C4-2B (cell line): Measurements from ENCODE around the gene KRTAP10-8.

ENCODE experiments used
- H3K27ac ChIP-seq: fragments of 450-650 bp; 2 replicates; pipeline ENCODE4 v1.5.1; 2017
- ZFX ChIP-seq: fragments of 450-650 bp; IDR thresholded peaks from 2 replicates; pipeline ENCODE4 v1.6.1; 2017
- TF ChIP-seq, protein P1 (sequence below): fragments of 450-650 bp; conservative IDR thresholded peaks from 2 replicates; pipeline ENCODE4 v1.5.1; 2017; ENCODE audit warnings: mild to moderate bottlenecking

The KRTAP10-8 gene

DNA sequence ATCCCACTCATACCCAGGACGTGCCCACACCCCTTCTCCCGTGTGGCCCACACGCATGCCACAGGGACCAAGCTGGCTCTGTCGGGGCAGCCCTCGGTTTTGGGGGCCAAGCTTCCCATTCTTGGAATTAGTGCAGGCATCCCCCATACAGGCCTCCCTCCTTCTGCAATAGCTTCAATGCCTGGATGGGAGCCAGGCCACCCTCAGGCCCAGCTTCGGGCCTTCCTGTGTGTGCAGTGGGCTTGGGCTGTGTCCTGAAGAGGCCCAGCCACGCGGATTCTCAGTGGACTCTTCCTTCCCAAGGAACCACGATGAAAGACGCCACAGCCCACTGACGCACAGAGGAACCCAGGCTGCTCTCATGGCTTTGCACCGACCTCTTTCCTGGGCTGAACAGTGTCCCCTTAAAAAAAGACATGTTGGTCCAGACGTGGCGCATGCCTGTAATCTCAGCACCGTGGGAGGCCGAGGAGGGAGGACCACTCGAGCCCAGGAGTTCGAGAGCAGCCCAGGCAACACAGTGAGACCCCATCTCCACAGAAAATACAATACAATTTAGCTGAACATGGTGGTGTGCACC lies 37.7 kb downstream of the KRTAP10-8 start:
- no peak for TF ChIP-seq ZFX
- TF ChIP-seq, protein P1, sequence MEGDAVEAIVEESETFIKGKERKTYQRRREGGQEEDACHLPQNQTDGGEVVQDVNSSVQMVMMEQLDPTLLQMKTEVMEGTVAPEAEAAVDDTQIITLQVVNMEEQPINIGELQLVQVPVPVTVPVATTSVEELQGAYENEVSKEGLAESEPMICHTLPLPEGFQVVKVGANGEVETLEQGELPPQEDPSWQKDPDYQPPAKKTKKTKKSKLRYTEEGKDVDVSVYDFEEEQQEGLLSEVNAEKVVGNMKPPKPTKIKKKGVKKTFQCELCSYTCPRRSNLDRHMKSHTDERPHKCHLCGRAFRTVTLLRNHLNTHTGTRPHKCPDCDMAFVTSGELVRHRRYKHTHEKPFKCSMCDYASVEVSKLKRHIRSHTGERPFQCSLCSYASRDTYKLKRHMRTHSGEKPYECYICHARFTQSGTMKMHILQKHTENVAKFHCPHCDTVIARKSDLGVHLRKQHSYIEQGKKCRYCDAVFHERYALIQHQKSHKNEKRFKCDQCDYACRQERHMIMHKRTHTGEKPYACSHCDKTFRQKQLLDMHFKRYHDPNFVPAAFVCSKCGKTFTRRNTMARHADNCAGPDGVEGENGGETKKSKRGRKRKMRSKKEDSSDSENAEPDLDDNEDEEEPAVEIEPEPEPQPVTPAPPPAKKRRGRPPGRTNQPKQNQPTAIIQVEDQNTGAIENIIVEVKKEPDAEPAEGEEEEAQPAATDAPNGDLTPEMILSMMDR = no peak
- no peak overlapping the region for H3K27ac ChIP-seq

DNA sequence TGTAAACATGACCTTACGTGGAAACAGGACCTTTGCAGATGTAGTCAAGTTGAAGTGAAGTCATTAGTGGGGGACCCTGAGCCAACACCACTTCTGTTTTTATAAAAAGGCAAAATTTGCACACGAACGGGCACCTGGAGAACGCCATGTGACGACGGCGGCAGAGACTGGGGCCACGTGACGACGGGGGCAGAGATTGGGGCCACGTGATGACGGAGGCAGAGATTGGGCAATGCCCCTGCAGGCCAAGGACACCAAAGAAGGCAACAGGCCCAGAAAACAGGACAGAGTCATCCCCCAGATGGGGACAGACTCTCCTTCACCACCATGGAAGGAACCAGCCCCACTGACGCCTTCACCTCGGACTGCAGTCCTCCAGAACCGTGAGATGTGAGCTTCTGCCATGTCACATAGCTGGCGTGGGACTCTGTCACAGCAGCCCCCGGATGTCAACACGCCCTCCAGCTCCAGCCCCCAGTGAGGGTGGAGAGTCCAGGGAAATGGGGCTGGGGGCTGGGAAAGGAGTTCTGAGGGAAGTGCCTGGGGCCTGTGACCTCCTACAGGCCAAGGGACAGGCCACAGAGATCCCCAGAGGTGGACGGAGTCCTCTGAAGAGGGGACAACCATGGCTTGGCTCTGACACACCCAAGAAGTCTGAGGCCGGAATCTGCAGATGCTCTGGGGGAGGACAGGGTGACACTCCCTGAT lies 38.5 kb downstream of the KRTAP10-8 start:
- no peak overlapping the region for H3K27ac ChIP-seq
- TF ChIP-seq, protein P1 = no peak
- no peak for TF ChIP-seq ZFX

DNA sequence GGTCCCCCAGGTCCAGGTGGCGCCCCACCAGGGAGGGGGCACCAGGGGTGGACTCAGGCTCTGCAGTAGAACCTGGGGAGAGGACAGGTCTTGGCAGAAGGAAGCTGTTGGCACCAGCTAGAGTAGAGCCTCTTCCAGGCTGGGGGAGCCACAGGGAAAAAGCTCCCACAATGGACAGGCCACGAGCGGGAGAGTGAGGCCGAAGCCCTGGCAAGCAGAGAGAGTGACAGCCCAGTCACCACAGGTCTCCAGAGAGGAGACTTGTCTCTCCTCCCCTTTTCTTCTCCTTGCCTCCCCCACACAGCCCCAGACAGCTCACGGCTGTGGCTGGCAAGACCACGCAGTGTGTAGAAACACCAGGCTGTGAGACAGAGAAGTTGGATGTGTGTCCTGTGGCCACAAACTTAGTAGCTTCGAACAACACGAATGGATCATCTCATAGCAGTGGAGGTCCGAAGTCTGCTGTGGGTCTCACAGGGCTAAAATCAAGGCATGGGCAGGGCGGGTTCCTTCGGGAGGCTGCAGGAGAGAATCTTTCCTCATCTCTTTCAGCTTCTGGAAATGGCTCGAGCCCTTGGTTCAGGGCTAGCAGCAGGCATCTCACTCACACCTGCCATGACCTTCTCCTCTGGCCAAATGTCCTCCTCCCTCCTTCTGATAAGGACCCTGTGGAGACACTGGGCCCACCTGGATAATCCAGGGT lies 39.2 kb downstream of the KRTAP10-8 start:
- TF ChIP-seq, protein P1 = no peak
- TF ChIP-seq ZFX = no peak
- H3K27ac ChIP-seq = no peak overlapping the region

DNA sequence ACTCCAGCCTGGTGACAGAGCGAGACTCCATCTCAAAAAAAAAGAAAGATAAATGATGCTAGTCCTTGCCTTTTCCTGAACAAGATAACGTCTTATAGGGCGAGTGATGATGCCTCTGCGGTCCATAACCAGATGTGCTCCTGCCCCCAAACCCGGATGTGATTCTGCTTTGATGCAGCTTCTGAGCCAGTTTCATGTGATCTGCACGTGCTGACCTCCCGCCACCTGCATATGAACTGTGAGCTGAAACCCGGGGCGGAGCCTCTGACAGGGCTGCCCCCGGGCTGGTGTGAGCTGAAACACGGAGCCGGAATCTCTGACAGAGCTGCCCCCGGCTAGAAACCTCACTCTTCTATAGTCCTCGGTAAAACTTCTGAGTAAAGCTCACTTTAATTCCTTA lies 41.2 kb downstream of the KRTAP10-8 start:
- no peak overlapping the region for H3K27ac ChIP-seq
- TF ChIP-seq, protein P1 = no peak
- TF ChIP-seq ZFX = no peak

DNA sequence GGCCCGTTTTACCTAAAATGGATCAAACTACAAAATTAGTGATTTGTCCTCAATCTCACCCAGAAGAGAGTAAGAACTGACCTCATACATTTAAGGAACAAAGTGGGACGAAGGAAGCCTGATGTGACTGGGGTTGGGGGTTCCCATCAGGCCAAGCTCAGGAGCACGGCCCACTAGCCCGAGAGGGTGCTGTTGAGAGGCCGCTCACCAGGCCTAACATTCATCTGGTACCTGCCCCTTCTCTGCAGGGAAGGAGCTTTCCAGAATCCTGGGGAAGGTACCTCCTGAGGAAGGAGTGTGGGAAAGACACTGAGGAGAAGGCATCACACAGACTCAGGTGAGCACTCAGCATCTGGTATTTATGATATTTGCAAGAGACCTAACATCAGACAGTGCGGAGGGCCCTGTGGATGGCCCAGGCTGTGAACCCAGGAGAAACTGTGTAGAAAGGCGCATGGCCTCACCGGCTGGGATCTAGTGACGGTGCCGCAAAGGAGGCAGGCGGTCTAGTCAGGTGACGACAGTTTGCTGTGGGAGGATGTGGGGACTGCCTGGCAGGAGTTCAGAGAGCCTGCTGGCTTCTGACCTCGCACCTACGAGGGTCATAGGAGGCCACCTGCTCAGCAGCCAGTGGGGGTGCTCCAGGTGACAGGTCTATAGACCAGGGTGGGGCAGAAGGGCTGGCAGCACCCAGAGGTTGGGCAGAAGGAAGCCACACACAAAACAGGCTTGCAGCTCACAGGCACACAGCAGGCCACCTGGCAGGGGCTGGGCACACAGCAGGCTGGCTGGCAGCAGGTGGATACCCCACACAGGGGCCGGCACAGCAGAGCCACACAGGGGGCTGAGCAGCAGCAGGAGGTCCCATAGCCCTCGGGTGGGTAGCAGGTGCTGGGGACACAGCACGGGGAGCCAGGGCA lies 42.0 kb downstream of the KRTAP10-8 start:
- no peak for TF ChIP-seq ZFX
- TF ChIP-seq, protein P1 = no peak
- no peak overlapping the region for H3K27ac ChIP-seq

DNA sequence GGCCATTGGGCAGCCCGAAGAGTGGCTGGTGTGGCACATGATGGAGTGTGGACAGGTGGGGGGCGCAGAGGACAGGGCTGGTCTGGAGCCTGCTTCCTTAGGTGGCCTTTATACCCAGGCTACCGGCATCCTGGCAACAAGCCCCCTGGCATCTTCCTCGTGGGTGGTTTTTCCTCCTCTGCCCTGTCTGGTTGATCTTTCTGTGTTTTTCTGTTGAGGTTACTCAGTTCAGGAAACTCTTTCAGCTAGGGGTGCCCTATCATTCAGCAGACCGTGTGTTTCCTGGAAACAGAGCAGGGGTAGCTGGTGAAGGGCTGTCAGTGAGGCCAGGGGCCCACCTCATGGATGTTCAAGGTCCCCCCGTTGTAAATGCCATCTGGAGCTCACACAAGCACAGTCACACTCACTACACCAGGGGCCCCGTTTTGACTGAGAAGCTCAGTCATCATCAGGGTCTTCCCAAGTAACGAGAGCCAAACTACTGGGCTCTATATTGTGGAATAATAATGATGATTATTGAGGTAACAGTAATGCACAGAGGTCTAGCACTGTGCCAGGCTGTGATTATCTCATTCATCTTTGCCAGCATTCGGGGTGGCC lies 42.8 kb downstream of the KRTAP10-8 start, which contains the start of gene KRTAP12-4:
Gene KRTAP12-4, minus strand, starts transcription at position 84 of the 600 bp plus-strand sequence. Its CDS starts 45 bp downstream, at position 39.
- H3K27ac ChIP-seq = no peak within 1 kb of the TSS
- no peak for TF ChIP-seq ZFX
- TF ChIP-seq, protein P1 = no peak
